ENCODE data around the gene FAM219B.
A peak's percentile ranks its signal among the peaks of the same experiment; 100 is the strongest.

FAM219B gene

DNA sequence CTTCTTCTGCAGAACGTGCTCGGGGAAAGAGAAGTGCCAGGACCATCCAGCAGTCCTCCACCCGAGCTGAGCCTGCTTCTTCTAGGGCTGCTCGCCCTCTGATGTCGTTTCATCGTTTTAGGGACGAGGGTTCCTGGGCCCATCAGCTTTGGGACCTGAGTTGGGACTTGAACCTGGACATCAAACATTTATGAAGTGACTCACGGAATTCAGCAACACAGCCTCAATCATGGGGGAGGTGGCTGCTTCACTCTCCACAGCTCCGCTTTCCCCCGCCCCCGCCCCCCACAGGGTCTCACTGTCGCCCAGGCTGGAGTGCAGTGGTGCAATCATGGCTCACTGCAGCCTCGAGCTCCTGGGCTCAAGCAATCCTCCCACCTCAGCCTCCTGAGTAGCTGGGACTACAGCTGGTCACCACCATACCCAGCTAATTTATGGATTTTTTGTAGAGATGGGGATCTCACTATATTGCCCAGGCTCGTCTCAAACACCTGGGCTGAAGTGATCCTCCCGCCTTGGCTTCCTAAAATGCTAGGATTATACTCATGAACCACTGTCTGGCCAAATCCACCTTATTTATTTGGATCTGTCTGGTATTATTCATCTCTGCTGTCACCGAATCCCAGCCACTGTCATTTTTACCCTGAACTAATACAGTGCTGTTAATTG is 32.8 kb downstream of the FAM219B start:
- in situ Hi-C loops (cut with MboI; ENCODE audit: low sequenced_read_pairs, unreplicated experiment), result no loop called here
- DNase-seq (ENCODE audit: low spot score), result no peak
- TF ChIP-seq, protein P1, sequence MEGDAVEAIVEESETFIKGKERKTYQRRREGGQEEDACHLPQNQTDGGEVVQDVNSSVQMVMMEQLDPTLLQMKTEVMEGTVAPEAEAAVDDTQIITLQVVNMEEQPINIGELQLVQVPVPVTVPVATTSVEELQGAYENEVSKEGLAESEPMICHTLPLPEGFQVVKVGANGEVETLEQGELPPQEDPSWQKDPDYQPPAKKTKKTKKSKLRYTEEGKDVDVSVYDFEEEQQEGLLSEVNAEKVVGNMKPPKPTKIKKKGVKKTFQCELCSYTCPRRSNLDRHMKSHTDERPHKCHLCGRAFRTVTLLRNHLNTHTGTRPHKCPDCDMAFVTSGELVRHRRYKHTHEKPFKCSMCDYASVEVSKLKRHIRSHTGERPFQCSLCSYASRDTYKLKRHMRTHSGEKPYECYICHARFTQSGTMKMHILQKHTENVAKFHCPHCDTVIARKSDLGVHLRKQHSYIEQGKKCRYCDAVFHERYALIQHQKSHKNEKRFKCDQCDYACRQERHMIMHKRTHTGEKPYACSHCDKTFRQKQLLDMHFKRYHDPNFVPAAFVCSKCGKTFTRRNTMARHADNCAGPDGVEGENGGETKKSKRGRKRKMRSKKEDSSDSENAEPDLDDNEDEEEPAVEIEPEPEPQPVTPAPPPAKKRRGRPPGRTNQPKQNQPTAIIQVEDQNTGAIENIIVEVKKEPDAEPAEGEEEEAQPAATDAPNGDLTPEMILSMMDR (IDR thresholded peaks at IDR 0.05; ENCODE audit: borderline replicate concordance, control extremely low read depth, extremely low read depth, insufficient read depth, missing control alignments), result no peak

DNA sequence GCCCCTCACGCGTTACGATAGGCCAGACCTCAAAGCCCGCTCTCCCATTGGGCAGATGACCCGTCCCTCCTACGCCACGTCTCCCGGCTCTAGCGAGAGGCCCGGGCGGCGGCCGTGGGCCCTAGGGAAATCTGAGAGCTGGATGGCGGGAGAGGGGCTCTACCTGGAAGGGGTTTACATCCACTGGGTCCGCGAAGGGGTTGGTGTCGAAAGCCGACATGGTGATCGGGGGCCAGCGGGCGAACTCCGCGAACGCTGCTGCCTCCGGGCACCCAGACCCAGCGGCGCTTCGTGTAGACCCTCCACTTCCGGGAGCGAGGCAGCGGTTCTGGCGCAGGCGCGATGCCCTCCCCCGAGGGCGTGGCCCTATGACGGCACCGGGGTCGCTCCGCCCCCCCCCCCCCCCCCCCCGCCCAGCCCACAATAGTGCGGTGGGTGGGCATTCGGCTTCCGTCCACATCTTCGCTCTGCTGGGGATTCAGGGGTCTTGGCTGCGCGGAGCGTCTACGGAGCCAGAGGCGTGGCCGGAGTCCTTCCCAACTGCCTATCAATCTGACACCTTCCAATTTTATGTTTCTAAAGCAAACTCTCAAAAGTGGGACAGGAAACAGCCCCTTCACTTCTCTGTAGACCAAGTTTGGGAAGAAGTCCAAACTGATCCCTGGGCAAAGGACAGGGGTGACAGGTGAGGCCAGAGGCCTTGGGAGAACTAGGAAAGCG is 33.5 kb downstream of the FAM219B start, which contains the start of gene SCAMP2:
Gene SCAMP2, minus strand, starts transcription at position 330 of the 720 bp plus-strand sequence. Its CDS starts 110 bp downstream, at position 220.
- in situ Hi-C loops (cut with MboI; ENCODE audit: low sequenced_read_pairs, unreplicated experiment), result no loop called here
- DNase-seq (ENCODE audit: low spot score), result peak; percentile 97
- TF ChIP-seq, protein P1 (IDR thresholded peaks at IDR 0.05; ENCODE audit: borderline replicate concordance, control extremely low read depth, extremely low read depth, insufficient read depth, missing control alignments), result no peak

DNA sequence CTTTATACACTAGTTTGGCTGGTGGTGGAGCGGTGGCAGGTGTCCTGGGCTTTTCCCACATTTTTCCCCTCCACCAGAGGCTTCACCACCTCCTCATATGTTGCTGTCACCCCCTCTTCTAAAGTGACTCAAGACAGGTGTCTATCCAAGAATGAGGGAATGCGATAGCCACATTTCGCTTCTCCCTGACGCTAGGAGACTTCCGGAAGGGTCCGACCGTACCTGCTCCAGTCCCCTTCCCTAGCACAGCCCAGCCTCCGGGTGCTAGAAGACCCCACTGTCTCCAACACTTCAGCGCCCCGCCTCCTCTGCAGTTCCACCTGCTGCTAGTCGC is 34.0 kb downstream of the FAM219B start:
- TF ChIP-seq, protein P1 (IDR thresholded peaks at IDR 0.05; ENCODE audit: borderline replicate concordance, control extremely low read depth, extremely low read depth, insufficient read depth, missing control alignments), result no peak
- in situ Hi-C loops (cut with MboI; ENCODE audit: low sequenced_read_pairs, unreplicated experiment), result no loop called here
- DNase-seq (ENCODE audit: low spot score), result no peak

DNA sequence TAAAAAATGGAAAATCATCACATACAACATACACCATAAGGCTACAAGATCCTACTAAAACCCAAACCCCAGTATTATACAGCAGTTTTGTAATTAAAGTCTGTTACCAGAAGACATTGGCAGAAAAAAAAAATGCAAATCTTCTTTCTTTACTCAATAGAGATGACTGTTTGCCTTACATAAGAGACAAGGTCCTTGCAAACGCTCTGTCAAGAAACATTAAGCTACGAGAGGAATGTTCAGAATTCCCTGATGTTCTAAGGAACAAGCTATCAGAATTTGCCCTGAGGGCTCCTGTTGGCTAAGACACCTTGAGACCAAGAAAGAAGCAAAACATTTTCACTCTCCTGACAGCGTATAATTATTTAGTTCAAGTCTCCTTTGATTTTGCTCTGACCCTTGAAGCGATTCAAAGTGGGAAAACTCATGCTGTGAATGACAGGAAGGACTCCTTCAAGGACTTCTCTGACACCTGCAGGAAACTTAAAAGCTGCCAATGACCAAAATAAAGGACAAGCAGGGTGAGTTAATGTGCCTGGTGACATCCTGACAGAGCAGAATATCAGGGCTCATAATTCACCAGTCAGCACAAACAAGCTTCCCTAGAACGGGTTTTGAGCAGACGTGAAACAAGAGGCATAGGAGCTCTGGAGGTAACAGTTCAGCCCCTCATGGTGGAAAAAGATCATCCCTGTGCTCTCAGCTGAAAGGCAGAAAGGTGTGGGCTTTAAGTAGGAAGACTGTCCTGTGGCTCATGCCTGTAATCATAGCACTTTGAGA is 36.0 kb downstream of the FAM219B start:
- no peak for DNase-seq (ENCODE audit: low spot score)
- in situ Hi-C loops (cut with MboI; ENCODE audit: low sequenced_read_pairs, unreplicated experiment), result no loop called here
- TF ChIP-seq, protein P1 (IDR thresholded peaks at IDR 0.05; ENCODE audit: borderline replicate concordance, control extremely low read depth, extremely low read depth, insufficient read depth, missing control alignments), result no peak

DNA sequence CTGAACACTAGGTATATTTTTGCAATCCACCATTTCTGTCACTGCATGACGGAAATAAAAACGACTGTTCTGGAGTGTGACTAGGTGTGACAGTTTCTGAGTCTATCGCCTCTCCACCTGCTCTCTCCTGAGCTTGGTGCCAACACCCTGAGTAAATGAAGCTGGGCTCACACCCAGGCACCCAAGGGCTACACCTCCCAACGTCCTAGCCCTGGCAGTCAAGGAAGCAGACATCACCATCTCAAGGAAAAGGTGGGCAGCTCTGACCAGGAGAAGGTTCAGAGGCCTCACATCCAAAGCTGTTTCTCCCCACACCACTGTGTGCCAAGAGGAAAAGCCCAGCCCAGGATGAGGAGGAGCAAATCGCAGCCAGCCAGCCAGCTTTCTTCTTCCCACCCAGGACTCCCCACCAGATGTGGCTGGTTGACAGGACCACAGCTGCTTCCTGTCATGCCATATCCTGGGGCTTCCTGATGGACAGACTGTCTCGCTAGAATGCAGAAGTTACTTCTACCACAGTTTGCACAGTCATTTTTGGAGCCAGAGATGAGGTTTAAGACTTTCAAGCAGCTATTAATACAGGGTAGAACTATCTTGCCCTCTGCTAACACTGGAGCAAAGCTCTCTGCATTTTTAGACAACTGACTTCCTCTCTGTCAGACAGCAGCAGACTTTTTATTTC is 36.8 kb downstream of the FAM219B start:
- peak; percentile 81 for DNase-seq (ENCODE audit: low spot score)
- TF ChIP-seq, protein P1 (IDR thresholded peaks at IDR 0.05; ENCODE audit: borderline replicate concordance, control extremely low read depth, extremely low read depth, insufficient read depth, missing control alignments), result no peak
- in situ Hi-C loops (cut with MboI; ENCODE audit: low sequenced_read_pairs, unreplicated experiment), result no loop called here

DNA sequence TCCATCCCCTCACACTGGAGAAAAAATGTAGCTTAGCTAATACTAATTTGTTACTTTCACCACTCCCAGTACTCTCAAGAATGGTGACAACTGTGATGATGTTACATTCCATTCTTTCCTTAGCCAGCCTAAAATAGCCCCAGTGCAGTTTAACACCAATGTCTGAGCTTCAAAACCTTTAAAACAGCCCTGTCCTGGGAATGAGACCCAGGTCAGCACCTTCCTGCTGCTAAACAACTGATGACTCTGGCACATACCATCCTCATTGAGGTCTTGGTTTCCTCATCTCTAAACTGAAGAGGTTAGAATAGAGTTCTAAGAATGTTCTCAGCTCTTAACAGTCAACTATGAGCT is 37.3 kb downstream of the FAM219B start:
- in situ Hi-C loops (cut with MboI; ENCODE audit: low sequenced_read_pairs, unreplicated experiment), result no loop called here
- no peak for DNase-seq (ENCODE audit: low spot score)
- TF ChIP-seq, protein P1 (IDR thresholded peaks at IDR 0.05; ENCODE audit: borderline replicate concordance, control extremely low read depth, extremely low read depth, insufficient read depth, missing control alignments), result no peak

Data from GM13976 (cell line).